HG02884 (cell line): Measurements from ENCODE around the gene ZBTB38.

ENCODE experiments used
- ATAC-seq: cut with Tn5 transposase; IDR thresholded peaks from one replicate; pipeline ENCODE4 v1.9.1; 2021; ENCODE audit warnings: mild to moderate bottlenecking, moderate library complexity; ENCODE audit not compliant: unreplicated experiment

The ZBTB38 gene

GRCh38 chr3:141401573-141402475 lies 33.5 kb downstream of the ZBTB38 start:
- peak; percentile 58 for ATAC-seq

GRCh38 chr3:141402476-141403171 lies 34.3 kb downstream of the ZBTB38 start:
- ATAC-seq: peak; percentile 40

- ATAC-seq: no peak
These were observed 35.3 kb downstream of the ZBTB38 start for GRCh38 chr3:141403576-141403975.

GRCh38 chr3:141405025-141405424 lies 36.7 kb downstream of the ZBTB38 start:
- no peak for ATAC-seq

- no peak for ATAC-seq
These were observed 37.3 kb downstream of the ZBTB38 start for GRCh38 chr3:141405591-141405990.

GRCh38 chr3:141406265-141406664 lies 38.0 kb downstream of the ZBTB38 start:
- no peak for ATAC-seq

GRCh38 chr3:141407047-141407446 lies 38.7 kb downstream of the ZBTB38 start:
- no peak for ATAC-seq

GRCh38 chr3:141407825-141408224 lies 39.5 kb downstream of the ZBTB38 start:
- no peak for ATAC-seq

GRCh38 chr3:141408596-141408995 lies 40.3 kb downstream of the ZBTB38 start:
- ATAC-seq: no peak

GRCh38 chr3:141409940-141410241 lies 41.6 kb downstream of the ZBTB38 start:
- no peak for ATAC-seq

GRCh38 chr3:141410408-141410807 lies 42.1 kb downstream of the ZBTB38 start:
- no peak for ATAC-seq

GRCh38 chr3:141410846-141411245 lies 42.5 kb downstream of the ZBTB38 start:
- ATAC-seq: no peak

GRCh38 chr3:141411251-141411771 lies 43.0 kb downstream of the ZBTB38 start:
- ATAC-seq: no peak

GRCh38 chr3:141412087-141412935 lies 44.0 kb downstream of the ZBTB38 start:
- ATAC-seq: no peak

GRCh38 chr3:141412936-141413354 lies 44.6 kb downstream of the ZBTB38 start:
- ATAC-seq: no peak

GRCh38 chr3:141413391-141413790 lies 45.1 kb downstream of the ZBTB38 start:
- ATAC-seq: no peak

GRCh38 chr3:141413801-141414689 lies 45.7 kb downstream of the ZBTB38 start:
- ATAC-seq: no peak

GRCh38 chr3:141414800-141415462 lies 46.6 kb downstream of the ZBTB38 start:
- ATAC-seq: no peak

GRCh38 chr3:141415953-141416352 lies 47.6 kb downstream of the ZBTB38 start:
- ATAC-seq: no peak
